ENCODE measurements around the gene IGSF9B.

DNA sequence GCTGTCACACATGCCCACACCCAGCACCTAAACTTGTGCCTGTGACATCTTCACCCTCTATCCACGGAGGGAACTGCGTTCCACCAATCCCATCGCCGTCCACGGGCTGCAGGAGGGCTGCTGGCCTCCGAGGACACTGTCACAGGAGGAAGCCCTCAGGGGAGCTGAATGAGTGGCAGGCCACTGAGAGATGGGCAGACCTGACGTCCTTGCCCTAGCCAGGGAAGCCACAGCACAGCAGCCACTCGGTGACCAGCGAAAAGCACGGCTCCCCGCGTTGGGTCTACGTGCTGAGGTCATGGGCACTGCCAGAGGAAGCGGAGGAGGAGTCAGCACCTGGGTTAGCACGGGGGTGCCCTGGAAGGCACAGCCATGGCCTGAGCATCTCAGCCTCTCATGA is 50.5 kb downstream of the IGSF9B start:
- no peak for TF ChIP-seq CTCF (IDR thresholded peaks at IDR 0.05; ENCODE audit: low read depth, low read length)
- no peak for TF ChIP-seq EZH2phosphoT487 (IDR thresholded peaks at IDR 0.05; ENCODE audit: low read depth)

Measured in OCI-LY3 (cell line).